ENCODE results near the gene MYH9. TPM values are rescaled to one million over a fixed set of nuclear protein-coding genes. Genes with fewer than 3 reads are reported as not detected.
"Not testable (repeated sequence)": the region's sequence is repeated elsewhere in the genome, so short reads cannot be mapped to it uniquely, and the experiment has no call there.

Gene MYH9
- total RNA-seq, 1 donor from 2014 or later = 1,853 TPM

DNA sequence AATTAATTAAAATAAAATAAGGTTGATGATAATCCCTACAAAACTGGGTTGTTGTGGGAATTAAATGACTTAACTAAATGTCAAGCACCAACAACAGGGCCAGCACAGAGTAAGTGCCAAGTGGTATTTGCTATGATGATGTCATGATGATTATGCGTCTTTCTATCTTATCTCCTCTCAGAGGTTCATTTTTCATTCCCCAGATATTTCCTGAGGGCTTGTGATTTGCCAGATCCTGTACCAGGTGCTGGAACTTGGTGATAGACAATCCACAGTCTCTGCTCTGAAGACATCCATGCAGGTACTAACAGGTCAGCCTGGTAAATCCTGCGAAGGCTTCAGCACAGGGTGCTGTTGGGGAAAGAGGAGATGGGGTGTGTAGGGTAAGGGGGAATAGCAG lies 8.1 kb upstream of the MYH9 start:
- no peaks in the 10 kb centered on the region for H3K36me3 Mint-ChIP-seq (ENCODE audit: low read depth)
- H3K9me3 Mint-ChIP-seq (ENCODE audit: low read depth) = no peaks in the 10 kb centered on the region
- no peak for DNase-seq (ENCODE audit: low spot score)
- no peaks in the 10 kb centered on the region for H3K27me3 Mint-ChIP-seq (ENCODE audit: low read depth)
- peaks cover 33% of the 10 kb centered on the region for H3K4me1 Mint-ChIP-seq (ENCODE audit: low read depth)
- TF ChIP-seq, protein P1, sequence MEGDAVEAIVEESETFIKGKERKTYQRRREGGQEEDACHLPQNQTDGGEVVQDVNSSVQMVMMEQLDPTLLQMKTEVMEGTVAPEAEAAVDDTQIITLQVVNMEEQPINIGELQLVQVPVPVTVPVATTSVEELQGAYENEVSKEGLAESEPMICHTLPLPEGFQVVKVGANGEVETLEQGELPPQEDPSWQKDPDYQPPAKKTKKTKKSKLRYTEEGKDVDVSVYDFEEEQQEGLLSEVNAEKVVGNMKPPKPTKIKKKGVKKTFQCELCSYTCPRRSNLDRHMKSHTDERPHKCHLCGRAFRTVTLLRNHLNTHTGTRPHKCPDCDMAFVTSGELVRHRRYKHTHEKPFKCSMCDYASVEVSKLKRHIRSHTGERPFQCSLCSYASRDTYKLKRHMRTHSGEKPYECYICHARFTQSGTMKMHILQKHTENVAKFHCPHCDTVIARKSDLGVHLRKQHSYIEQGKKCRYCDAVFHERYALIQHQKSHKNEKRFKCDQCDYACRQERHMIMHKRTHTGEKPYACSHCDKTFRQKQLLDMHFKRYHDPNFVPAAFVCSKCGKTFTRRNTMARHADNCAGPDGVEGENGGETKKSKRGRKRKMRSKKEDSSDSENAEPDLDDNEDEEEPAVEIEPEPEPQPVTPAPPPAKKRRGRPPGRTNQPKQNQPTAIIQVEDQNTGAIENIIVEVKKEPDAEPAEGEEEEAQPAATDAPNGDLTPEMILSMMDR (IDR thresholded peaks at IDR 0.05) = no peak
- H3K4me3 Mint-ChIP-seq (ENCODE audit: unreplicated experiment) = no peak overlapping the region
- peak overlapping the region; percentile 85 for H3K27ac Mint-ChIP-seq (ENCODE audit: unreplicated experiment)

GRCh38 chr22:36395055-36395849 lies 7.5 kb upstream of the MYH9 start:
- TF ChIP-seq, protein P1 (IDR thresholded peaks at IDR 0.05) = no peak

DNA sequence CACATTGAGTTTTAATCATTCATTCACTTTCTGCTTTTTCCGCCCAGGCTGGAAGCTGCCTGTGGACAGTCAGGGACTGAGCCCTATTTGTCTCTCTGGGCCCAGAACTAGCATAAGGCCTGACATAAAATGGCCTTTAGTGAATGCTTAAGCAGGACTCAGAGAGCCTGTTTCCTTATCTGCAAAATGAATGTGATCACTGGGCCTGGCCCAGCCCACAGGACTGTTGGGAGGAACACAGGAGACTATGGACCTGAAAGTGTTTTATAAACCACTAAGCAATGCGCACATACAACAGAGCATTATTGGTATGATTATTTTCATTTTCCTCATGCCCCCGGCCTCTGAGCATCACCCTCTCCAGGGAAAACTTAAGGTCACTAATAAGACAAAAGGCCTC lies 3.9 kb upstream of the MYH9 start:
- no peak overlapping the region for H3K27ac Mint-ChIP-seq (ENCODE audit: unreplicated experiment)
- TF ChIP-seq, protein P1 (IDR thresholded peaks at IDR 0.05) = no peak
- no peak for DNase-seq (ENCODE audit: low spot score)
- H3K4me1 Mint-ChIP-seq (ENCODE audit: low read depth) = peaks cover 18% of the 10 kb centered on the region
- H3K9me3 Mint-ChIP-seq (ENCODE audit: low read depth) = no peaks in the 10 kb centered on the region
- no peaks in the 10 kb centered on the region for H3K27me3 Mint-ChIP-seq (ENCODE audit: low read depth)
- peaks cover under 1% of the 10 kb centered on the region for H3K36me3 Mint-ChIP-seq (ENCODE audit: low read depth)
- no peak overlapping the region for H3K4me3 Mint-ChIP-seq (ENCODE audit: unreplicated experiment)

More at GRCh38 chr22:36395055-36395849, 7.5 kb upstream of the MYH9 start:
- Mint-ChIP-seq H3K4me1 (ENCODE audit: low read depth) (peaks cover 33% of the 10 kb centered on the region), H3K27ac (ENCODE audit: unreplicated experiment) (peak overlapping the region; percentile 54), H3K4me3 (ENCODE audit: unreplicated experiment) (no peak overlapping the region), H3K27me3 (ENCODE audit: low read depth) (no peaks in the 10 kb centered on the region), H3K36me3 (ENCODE audit: low read depth) (no peaks in the 10 kb centered on the region), H3K9me3 (ENCODE audit: low read depth) (no peaks in the 10 kb centered on the region)
- DNase-seq (ENCODE audit: low spot score) = no peak

- Mint-ChIP-seq H3K4me1 (ENCODE audit: low read depth) (peaks cover 29% of the 10 kb centered on the region), H3K4me3 (ENCODE audit: unreplicated experiment) (peak overlapping the region; percentile 72), H3K36me3 (ENCODE audit: low read depth) (peaks cover 19% of the 10 kb centered on the region), H3K27ac (ENCODE audit: unreplicated experiment) (peak overlapping the region; percentile 22)
- not testable (repeated sequence) for H3K27me3 Mint-ChIP-seq (ENCODE audit: low read depth); H3K9me3 Mint-ChIP-seq (ENCODE audit: low read depth); DNase-seq (ENCODE audit: low spot score)
Measured at GRCh38 chr22:36389122-36389521, 1.4 kb upstream of the MYH9 start.

GRCh38 chr22:36387709-36387958 lies 133 bp downstream of the MYH9 start:
- H3K4me3 Mint-ChIP-seq (ENCODE audit: unreplicated experiment) = peak overlapping the region; percentile 72
- H3K27ac Mint-ChIP-seq (ENCODE audit: unreplicated experiment) = peak overlapping the region; percentile 51
- no peak for DNase-seq (ENCODE audit: low spot score)
- peaks cover 43% of the 10 kb centered on the region for H3K4me1 Mint-ChIP-seq (ENCODE audit: low read depth)
- TF ChIP-seq, protein P1 (IDR thresholded peaks at IDR 0.05) = peak; percentile 24
- H3K9me3 Mint-ChIP-seq (ENCODE audit: low read depth) = no peaks in the 10 kb centered on the region
- peaks cover 24% of the 10 kb centered on the region for H3K36me3 Mint-ChIP-seq (ENCODE audit: low read depth)
- H3K27me3 Mint-ChIP-seq (ENCODE audit: low read depth) = no peaks in the 10 kb centered on the region
